Thyroid gland (tissue), 4 donors: Measurements from ENCODE around the gene DLG2. TPM values are rescaled to one million over a fixed set of nuclear protein-coding genes. Genes with fewer than 3 reads are reported as not detected.

ENCODE experiments used
- DNase-seq, 2 donors: peaks; one replicate each; pipeline ENCODE4 v3.0.0-alpha.2; 2019
- H3K27ac ChIP-seq, 3 donors: fragments of 200-600 bp; sonication (generic); 1 replicate in 2 of 3; 2 replicates in 1 of 3; pipeline ENCODE4 v1.5.1; 2016 to 2019; ENCODE audit warnings: mild to moderate bottlenecking in 1 of 3, moderate library complexity in 1 of 3
- H3K27me3 ChIP-seq: fragments of 200-600 bp; sonication (generic); one replicate; pipeline ENCODE4 v1.5.1; 2019
- H3K36me3 ChIP-seq, 2 donors: fragments of 200-600 bp; sonication (generic); one replicate each; pipeline ENCODE4 v1.5.1; 2016 to 2019
- H3K4me1 ChIP-seq, 2 donors: fragments of 200-600 bp; sonication (generic); one replicate each; pipeline ENCODE4 v1.5.1; 2017 to 2019
- H3K4me3 ChIP-seq, 3 donors: fragments of 200-600 bp; sonication (generic); replicated peaks in 1 of 3; 1 replicate in 2 of 3; 2 replicates in 1 of 3; pipeline ENCODE4 v1.5.1; 2016; ENCODE audit warnings: mild to moderate bottlenecking in 1 of 3
- H3K9me3 ChIP-seq: fragments of 200-600 bp; sonication (generic); one replicate; pipeline ENCODE4 v1.5.1; 2017
- CTCF ChIP-seq, 6 experiments: fragments of 200-600 bp in 3 of 6; fragments of 450-650 bp in 3 of 6; sonication (generic) in 3 of 6; IDR thresholded peaks; one replicate each; pipeline ENCODE4 v1.5.1; 2016 to 2019; ENCODE audit warnings: antibody characterized with exemption in 6 of 6, mild to moderate bottlenecking in 2 of 6, inconsistent platforms in 1 of 6, moderate library complexity in 1 of 6
- POLR2A ChIP-seq, 2 donors: fragments of 450-650 bp; IDR thresholded peaks; one replicate each; pipeline ENCODE4 v1.6.1; 2017; ENCODE audit warnings: antibody characterized with exemption in 2 of 2, mild to moderate bottlenecking in 2 of 2, moderate library complexity in 1 of 2
- WGBS, 2 donors: methylation state at CpG; one replicate each; pipeline ENCODE4 v1.1.5; 2017; 5-methylcytosine and 5-hydroxymethylcytosine counted together
- intact Hi-C: fragments of 100-400 bp; cut with DNase I; formaldehyde crosslinking; loops from one replicate; pipeline ENCODE4 v1.15.1; 2023
- total RNA-seq, 4 donors: library from RNA; depleted of rRNA; stranded (reverse); fragments of >200 nt; gene quantifications; one replicate each; pipeline ENCODE4 v1.2.3, GENCODE V29; 2016

The DLG2 gene
- total RNA-seq, 4 donors from 2014 or later = 29.4 to 79.4 (median 42.4) TPM

GRCh38 chr11:83866655-83867054 is 1760.5 kb downstream of the DLG2 start:
- intact Hi-C loops = no loop called here
- no peak for TF ChIP-seq CTCF (IDR thresholded peaks at IDR 0.05)
- TF ChIP-seq POLR2A (IDR thresholded peaks at IDR 0.05) = no peak
- DNase-seq = no peak
- Histone ChIP-seq H3K9me3 (no peaks in the 10 kb centered on the region), H3K36me3 (no peaks in the 10 kb centered on the region), H3K4me3 (no peak overlapping the region), H3K4me1 (no peaks in the 10 kb centered on the region), H3K27ac (no peak overlapping the region), H3K27me3 (no peaks in the 10 kb centered on the region)
- WGBS, 2 donors = 93 to 96% methylated on average over 5 of the region's 5 CpGs

- DNase-seq = no peak
- Histone ChIP-seq H3K27me3 (no peaks in the 10 kb centered on the region), H3K4me3 (no peak overlapping the region), H3K27ac (no peak overlapping the region), H3K36me3 (no peaks in the 10 kb centered on the region), H3K4me1 (no peaks in the 10 kb centered on the region), H3K9me3 (no peaks in the 10 kb centered on the region)
- WGBS, 2 donors = 61 to 68% methylated on average over 4 of the region's 4 CpGs
- TF ChIP-seq CTCF (IDR thresholded peaks at IDR 0.05) = no peak
- no peak for TF ChIP-seq POLR2A (IDR thresholded peaks at IDR 0.05)
- intact Hi-C loops = no loop called here
Measured at GRCh38 chr11:83865636-83866461, 1761.3 kb downstream of the DLG2 start.

GRCh38 chr11:83864412-83865057 is 1762.6 kb downstream of the DLG2 start:
- Histone ChIP-seq H3K4me1 (no peaks in the 10 kb centered on the region), H3K27ac (no peak overlapping the region), H3K4me3 (no peak overlapping the region), H3K9me3 (no peaks in the 10 kb centered on the region), H3K36me3 (no peaks in the 10 kb centered on the region), H3K27me3 (no peaks in the 10 kb centered on the region)
- WGBS, 2 donors = 70 to 83% methylated on average over 4 of the region's 4 CpGs
- intact Hi-C loops = no loop called here
- TF ChIP-seq CTCF (IDR thresholded peaks at IDR 0.05) (no peak), POLR2A (IDR thresholded peaks at IDR 0.05) (no peak)
- DNase-seq = no peak

- no peak for DNase-seq
- intact Hi-C loops = no loop called here
Measured at GRCh38 chr11:83863272-83863671, 1763.9 kb downstream of the DLG2 start.

More at GRCh38 chr11:83863272-83863671, 1763.9 kb downstream of the DLG2 start:
- Histone ChIP-seq H3K27me3 (no peaks in the 10 kb centered on the region), H3K4me3 (no peak overlapping the region), H3K36me3 (no peaks in the 10 kb centered on the region), H3K4me1 (no peaks in the 10 kb centered on the region), H3K27ac (no peak overlapping the region), H3K9me3 (no peaks in the 10 kb centered on the region)
- TF ChIP-seq CTCF (IDR thresholded peaks at IDR 0.05) = no peak
- WGBS, 2 donors = 55 to 59% methylated on average over 2 of the region's 2 CpGs
